ENCODE results near the gene FARS2. TPM values are rescaled to one million over a fixed set of nuclear protein-coding genes. Genes with fewer than 3 reads are reported as not detected.

FARS2 gene
- polyA plus RNA-seq, 1 donor from 2014 or later = 11.9 TPM

- H4K20me1 ChIP-seq (ENCODE audit: insufficient read depth) = no peaks in the 10 kb centered on the region
- H3K27me3 ChIP-seq (ENCODE audit: insufficient read depth, low read depth, low read length) = no peaks in the 10 kb centered on the region
- no peaks in the 10 kb centered on the region for H3K36me3 ChIP-seq (ENCODE audit: insufficient read depth, low read length)
- H3K27ac ChIP-seq (ENCODE audit: low read length) = no peak overlapping the region
- no peaks in the 10 kb centered on the region for H3F3A ChIP-seq (ENCODE audit: insufficient read depth, low read length, poor library complexity, severe bottlenecking)
- H2AFZ ChIP-seq (ENCODE audit: low read depth, low read length) = no peak overlapping the region
- TF ChIP-seq SMC3 (conservative IDR thresholded peaks at IDR 0.05; ENCODE audit: poor library complexity) = no peak
- TF ChIP-seq EZH2 (IDR thresholded peaks at IDR 0.05; ENCODE audit: borderline replicate concordance, insufficient read depth, low read length, poor library complexity, severe bottlenecking) = no peak
- no peak for TF ChIP-seq EP300 (conservative IDR thresholded peaks at IDR 0.05; ENCODE audit: poor library complexity, severe bottlenecking)
- TF ChIP-seq RAD21 (conservative IDR thresholded peaks at IDR 0.05) = no peak
- no peak for TF ChIP-seq TAF1 (IDR thresholded peaks at IDR 0.05; ENCODE audit: low read depth)
- no peak for TF ChIP-seq MXI1 (conservative IDR thresholded peaks at IDR 0.05; ENCODE audit: poor library complexity, severe bottlenecking)
- TF ChIP-seq CTCF (IDR thresholded peaks at IDR 0.05; ENCODE audit: poor library complexity, severe bottlenecking) = no peak
- no peak for TF ChIP-seq REST (IDR thresholded peaks at IDR 0.05; ENCODE audit: borderline replicate concordance)
- no peak for TF ChIP-seq POLR2AphosphoS5 (IDR thresholded peaks at IDR 0.05)
- H3K9ac ChIP-seq (ENCODE audit: low read length) = no peak overlapping the region
- no peak overlapping the region for H3K4me3 ChIP-seq (ENCODE audit: low read length)
- H3K4me2 ChIP-seq (ENCODE audit: low read length) = no peak overlapping the region
- H3K9me2 ChIP-seq (ENCODE audit: insufficient read depth, low read length) = no peaks in the 10 kb centered on the region
- H3K9me3 ChIP-seq (ENCODE audit: low read length) = peaks cover 4% of the 10 kb centered on the region
- no peaks in the 10 kb centered on the region for H3K79me2 ChIP-seq (replicated peaks; ENCODE audit: insufficient read depth, low read length)
Measured at GRCh38 chr6:5590187-5590586, 328.9 kb downstream of the FARS2 start.

GRCh38 chr6:5592886-5593519 is 331.7 kb downstream of the FARS2 start:
- Histone ChIP-seq H3K9me3 (ENCODE audit: low read length) (no peaks in the 10 kb centered on the region), H3K79me2 (replicated peaks; ENCODE audit: insufficient read depth, low read length) (no peaks in the 10 kb centered on the region), H3F3A (ENCODE audit: insufficient read depth, low read length, poor library complexity, severe bottlenecking) (no peaks in the 10 kb centered on the region), H2AFZ (ENCODE audit: low read depth, low read length) (no peak overlapping the region), H3K36me3 (ENCODE audit: insufficient read depth, low read length) (no peaks in the 10 kb centered on the region), H4K20me1 (ENCODE audit: insufficient read depth) (no peaks in the 10 kb centered on the region), H3K27ac (ENCODE audit: low read length) (no peak overlapping the region), H3K4me3 (ENCODE audit: low read length) (no peak overlapping the region), H3K27me3 (ENCODE audit: insufficient read depth, low read depth, low read length) (no peaks in the 10 kb centered on the region), H3K9ac (ENCODE audit: low read length) (no peak overlapping the region), H3K4me2 (ENCODE audit: low read length) (no peak overlapping the region), H3K9me2 (ENCODE audit: insufficient read depth, low read length) (no peaks in the 10 kb centered on the region)
- TF ChIP-seq TAF1 (IDR thresholded peaks at IDR 0.05; ENCODE audit: low read depth) (no peak), EZH2 (IDR thresholded peaks at IDR 0.05; ENCODE audit: borderline replicate concordance, insufficient read depth, low read length, poor library complexity, severe bottlenecking) (no peak), MXI1 (conservative IDR thresholded peaks at IDR 0.05; ENCODE audit: poor library complexity, severe bottlenecking) (no peak), SMC3 (conservative IDR thresholded peaks at IDR 0.05; ENCODE audit: poor library complexity) (no peak), POLR2AphosphoS5 (IDR thresholded peaks at IDR 0.05) (no peak), EP300 (conservative IDR thresholded peaks at IDR 0.05; ENCODE audit: poor library complexity, severe bottlenecking) (no peak), RAD21 (conservative IDR thresholded peaks at IDR 0.05) (no peak), CTCF (IDR thresholded peaks at IDR 0.05; ENCODE audit: poor library complexity, severe bottlenecking) (no peak), REST (IDR thresholded peaks at IDR 0.05; ENCODE audit: borderline replicate concordance) (no peak)
